Testis (tissue), 2 donors: ENCODE results near the gene CACNB2.

Experiments
- POLR2A ChIP-seq: fragments of 450-650 bp; IDR thresholded peaks from one replicate; pipeline ENCODE4 v1.6.1; 2017; ENCODE audit warnings: antibody characterized with exemption, mild to moderate bottlenecking, moderate library complexity
- TF ChIP-seq, protein P1 (sequence below), 3 experiments: fragments of 450-650 bp in 2 of 3; fragments of 200-600 bp in 1 of 3; sonication (generic) in 1 of 3; IDR thresholded peaks; one replicate each; pipeline ENCODE4 v1.5.1; 2016 to 2019; ENCODE audit warnings: antibody characterized with exemption in 3 of 3, mild to moderate bottlenecking in 2 of 3, moderate library complexity in 1 of 3

DNA sequence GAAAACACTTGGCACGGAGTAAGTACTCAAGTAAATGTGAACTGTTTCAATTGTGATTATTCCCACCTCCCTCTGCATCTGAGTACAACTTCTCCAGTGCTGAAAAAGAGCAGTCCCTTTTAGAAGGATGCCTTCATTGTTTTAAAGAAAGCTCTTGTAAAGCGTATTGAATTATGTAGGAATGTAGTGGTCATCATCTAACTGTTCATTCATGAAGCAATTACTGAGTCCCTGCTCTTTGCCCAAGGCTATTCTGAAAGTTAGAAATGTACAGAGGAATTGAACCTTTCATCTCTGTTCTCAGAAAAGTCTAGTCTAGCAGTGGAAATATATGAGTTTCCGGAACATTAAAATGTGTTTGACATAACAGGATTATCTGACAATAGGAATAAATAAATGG is 127.8 kb downstream of the CACNB2 start:
- TF ChIP-seq, protein P1, sequence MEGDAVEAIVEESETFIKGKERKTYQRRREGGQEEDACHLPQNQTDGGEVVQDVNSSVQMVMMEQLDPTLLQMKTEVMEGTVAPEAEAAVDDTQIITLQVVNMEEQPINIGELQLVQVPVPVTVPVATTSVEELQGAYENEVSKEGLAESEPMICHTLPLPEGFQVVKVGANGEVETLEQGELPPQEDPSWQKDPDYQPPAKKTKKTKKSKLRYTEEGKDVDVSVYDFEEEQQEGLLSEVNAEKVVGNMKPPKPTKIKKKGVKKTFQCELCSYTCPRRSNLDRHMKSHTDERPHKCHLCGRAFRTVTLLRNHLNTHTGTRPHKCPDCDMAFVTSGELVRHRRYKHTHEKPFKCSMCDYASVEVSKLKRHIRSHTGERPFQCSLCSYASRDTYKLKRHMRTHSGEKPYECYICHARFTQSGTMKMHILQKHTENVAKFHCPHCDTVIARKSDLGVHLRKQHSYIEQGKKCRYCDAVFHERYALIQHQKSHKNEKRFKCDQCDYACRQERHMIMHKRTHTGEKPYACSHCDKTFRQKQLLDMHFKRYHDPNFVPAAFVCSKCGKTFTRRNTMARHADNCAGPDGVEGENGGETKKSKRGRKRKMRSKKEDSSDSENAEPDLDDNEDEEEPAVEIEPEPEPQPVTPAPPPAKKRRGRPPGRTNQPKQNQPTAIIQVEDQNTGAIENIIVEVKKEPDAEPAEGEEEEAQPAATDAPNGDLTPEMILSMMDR (IDR thresholded peaks at IDR 0.05), result no peak
- TF ChIP-seq POLR2A, result no peak
